Measurements from ENCODE around the gene PPP1R13L. TPM values are rescaled to one million over a fixed set of nuclear protein-coding genes. Genes with fewer than 3 reads are reported as not detected.
A peak's percentile ranks its signal among the peaks of the same experiment; 100 is the strongest.
"Not testable (repeated sequence)": the region's sequence is repeated elsewhere in the genome, so short reads cannot be mapped to it uniquely, and the experiment has no call there.

The PPP1R13L gene
- 5.8 TPM for polyA plus RNA-seq (ENCODE audit: insufficient read length)

GRCh38 chr19:45404557-45405434, at the start of gene PPP1R13L:
Gene PPP1R13L, minus strand, starts transcription at chr19:45405069. Its CDS starts 6,751 bp downstream, at chr19:45398318.
- DNase-seq, result no peak

DNA sequence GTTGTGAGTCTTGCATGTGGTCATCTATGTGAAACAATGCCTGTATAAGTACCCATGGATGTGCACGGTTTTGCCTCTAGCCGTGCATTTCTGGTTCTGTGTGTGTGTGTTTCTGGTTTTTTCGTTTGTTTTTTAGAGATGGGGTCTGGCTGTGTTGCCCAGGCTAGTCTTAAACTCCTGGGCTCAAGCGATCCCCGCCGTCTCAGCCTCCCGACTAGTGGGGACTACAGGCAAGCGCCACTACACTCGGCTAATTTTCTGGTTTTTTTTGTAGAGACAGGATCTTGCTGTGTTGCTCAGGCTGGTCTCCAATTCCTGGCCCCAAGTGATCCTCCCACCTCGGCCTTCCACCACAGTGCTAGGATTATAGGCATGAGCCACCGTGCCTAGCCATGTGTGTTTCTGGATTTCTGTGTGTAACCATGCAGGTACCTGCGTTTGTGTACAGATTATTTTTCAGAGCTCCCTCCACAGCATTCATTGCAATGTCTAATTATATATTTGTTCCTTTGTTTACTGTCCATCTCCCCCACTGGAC, 47.0 kb upstream of the PPP1R13L start:
- no peak for DNase-seq

- DNase-seq, result peak; percentile 57
Measured at GRCh38 chr19:45451131-45451849, 46.4 kb upstream of the PPP1R13L start.

DNA sequence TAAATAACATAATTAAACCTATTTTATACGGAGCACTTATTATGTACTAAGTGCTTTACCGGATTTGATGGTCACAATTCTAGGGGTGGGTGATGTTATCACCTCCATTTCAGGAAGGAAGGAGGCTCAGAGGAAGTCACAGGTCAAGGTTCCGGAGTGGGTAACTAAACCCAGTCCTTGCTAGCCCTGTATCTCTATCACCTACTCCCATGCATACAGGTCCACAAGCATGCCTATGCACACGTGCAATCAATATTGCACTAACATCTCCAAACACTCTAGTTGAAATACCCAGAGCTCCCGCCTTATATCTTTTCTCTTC, 45.1 kb upstream of the PPP1R13L start:
- DNase-seq, result no peak

DNA sequence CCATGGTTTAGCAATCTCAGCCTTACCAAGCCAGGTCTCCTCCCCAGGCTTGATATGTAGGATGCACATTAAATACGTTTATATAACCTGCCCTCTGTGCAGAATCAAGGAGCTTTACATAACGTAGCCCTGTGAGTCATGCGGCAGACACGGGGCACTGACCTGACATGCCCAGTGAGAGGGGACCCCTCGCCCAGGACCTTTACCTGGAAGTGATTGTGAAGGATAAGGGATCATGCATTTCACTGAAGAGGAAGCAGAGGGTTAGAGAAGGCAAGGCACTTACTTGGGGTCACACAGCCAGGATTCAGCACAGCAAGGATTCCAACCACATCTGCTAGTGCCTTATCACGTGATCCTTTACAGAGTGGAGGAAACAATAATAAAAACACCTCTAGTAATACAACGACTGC, 44.0 kb upstream of the PPP1R13L start:
- DNase-seq, result no peak

- DNase-seq, result no peak
Measured at GRCh38 chr19:45448425-45448756, 43.5 kb upstream of the PPP1R13L start.

- DNase-seq, result no peak
Measured at GRCh38 chr19:45446944-45447343, 42.1 kb upstream of the PPP1R13L start.

GRCh38 chr19:45446295-45446694, 41.4 kb upstream of the PPP1R13L start:
- no peak for DNase-seq

DNA sequence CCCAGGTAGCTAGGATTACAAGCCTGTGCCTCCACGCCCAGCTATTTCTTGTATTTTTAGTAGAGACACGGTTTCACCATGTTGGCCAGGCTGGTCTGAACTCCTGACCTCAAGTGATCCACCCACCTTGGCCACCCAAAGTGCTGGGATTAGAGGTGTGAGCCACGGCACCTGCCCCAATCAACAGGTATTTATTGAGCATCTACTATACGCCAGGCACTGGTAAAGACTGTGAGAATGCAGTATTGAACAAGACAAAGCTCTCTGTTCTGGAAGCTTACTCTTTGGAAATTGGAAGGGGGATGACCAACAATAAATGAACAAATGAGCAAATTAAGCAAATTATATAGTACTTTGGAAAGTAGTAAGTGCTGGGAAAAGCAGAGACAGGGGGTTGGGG, 40.3 kb upstream of the PPP1R13L start:
- no peak for DNase-seq

GRCh38 chr19:45444318-45445041, 39.6 kb upstream of the PPP1R13L start:
- DNase-seq, result peak; percentile 95

GRCh38 chr19:45443462-45444317, 38.8 kb upstream of the PPP1R13L start:
- peak; percentile 83 for DNase-seq

- no peak for DNase-seq
Measured at GRCh38 chr19:45442778-45443461, 38.1 kb upstream of the PPP1R13L start.

DNA sequence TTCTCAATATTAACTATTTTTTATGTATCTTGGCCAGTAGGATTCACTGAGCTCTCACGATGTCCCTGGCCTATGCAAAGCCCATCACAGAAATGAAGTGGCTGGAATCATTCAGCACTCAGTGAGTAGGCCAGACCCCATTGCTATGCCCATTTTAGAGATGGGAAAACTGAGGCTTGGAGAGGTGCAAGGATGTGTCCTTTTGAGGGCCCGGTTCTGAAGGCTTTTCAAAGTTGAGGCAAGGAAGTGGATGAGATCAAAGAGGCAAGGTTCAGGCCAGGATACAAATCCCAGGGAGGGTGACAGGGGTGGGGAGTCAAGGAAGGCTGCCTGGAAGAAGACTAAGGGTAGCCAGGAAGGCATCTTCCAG, 37.5 kb upstream of the PPP1R13L start:
- DNase-seq, result no peak

DNA sequence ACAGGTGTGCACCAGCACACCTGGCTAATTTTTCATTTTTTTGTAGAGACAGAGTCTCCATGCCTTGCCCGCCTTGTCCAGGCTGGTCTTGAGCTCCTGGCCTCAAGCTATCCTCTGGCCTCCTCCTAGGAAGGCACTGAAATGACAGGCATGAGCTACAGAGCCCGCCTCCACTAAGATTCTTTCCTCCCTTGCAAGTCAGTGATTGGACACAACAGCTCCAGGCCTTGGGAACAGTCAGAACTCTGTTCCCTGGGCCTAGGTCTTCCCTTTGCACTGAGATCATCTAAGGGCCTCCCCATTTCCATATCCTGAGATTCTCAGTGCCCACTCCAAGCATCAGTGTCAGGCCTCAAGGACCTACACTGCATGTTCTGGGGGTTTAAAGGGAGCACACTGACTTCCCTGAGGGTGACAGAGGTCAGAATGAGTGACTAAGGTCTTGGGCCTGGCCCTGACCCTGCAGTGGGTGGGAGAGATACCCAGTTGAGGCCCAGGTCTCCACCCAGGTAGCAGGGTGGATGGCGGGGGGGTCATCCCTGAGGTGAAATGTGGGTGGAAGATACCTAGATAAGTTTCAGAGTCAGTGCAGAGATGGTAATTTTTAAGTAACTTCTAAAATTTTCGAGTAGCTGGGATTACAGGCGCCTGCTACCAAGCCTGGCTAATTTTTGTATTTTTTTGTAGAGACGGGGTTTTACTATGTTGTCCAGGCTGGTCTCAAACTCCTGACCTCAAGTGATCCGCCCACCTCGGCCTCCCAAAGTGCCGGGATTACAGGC, 36.2 kb upstream of the PPP1R13L start:
- DNase-seq, result no peak

DNA sequence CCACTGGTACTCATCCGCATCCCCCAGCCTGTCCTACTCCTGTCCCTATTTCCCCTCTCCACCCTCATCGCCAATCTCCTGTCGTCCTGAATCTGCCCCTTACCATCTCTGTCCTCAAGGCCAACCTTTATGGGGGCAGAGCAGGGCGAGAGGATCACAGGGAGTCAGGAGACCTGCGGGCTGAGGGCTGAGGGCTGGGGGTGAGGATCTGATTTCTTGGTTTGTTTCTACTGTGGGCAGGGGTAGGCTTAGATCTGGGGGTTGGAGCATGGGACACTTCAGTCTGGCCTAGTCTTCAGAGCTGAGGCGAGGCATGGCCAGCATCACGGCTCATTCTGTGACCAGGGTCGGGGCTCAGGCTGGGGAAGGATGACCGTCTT, 35.4 kb upstream of the PPP1R13L start:
- no peak for DNase-seq

DNA sequence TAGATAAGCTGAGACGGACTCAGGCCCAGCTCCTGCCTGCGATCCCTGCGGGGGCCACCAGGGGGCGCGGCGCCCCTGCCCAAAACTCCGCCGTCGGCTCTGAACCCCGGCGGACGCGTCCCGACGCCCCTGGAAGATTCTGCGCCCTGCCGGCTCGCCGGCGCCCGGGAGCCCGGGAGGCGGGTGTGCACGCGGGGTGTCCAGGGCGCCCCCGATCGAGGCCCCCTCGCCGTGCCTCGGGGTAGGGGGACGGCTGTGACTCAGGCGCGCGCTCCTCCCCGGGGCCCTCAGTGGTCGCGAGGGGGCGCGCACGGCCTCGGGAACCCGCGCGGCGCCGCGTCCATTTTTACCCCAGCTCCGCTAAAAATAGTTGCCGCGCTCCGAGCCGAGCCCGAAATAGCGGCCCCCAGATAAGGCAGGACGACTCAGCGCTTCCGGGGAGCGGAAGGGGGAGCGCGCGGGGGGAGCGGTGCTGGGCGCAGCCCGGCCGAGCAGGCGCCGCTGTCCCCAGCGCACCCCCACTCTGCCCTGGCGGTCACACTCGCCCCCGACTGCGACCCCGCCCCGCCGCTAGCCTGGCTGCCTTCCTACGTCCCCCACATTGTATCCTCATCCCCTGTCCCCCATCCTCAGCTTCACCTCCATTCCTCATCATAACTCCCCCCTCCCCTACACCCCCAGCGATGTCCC, 34.8 kb upstream of the PPP1R13L start:
- DNase-seq, result peak; percentile 88

- no peak for DNase-seq
Measured at GRCh38 chr19:45439190-45439568, 34.3 kb upstream of the PPP1R13L start.

- no peak for DNase-seq
Measured at GRCh38 chr19:45437328-45437727, 32.5 kb upstream of the PPP1R13L start.

GRCh38 chr19:45432543-45432942, 27.7 kb upstream of the PPP1R13L start:
- DNase-seq, result not testable (repeated sequence)

DNA sequence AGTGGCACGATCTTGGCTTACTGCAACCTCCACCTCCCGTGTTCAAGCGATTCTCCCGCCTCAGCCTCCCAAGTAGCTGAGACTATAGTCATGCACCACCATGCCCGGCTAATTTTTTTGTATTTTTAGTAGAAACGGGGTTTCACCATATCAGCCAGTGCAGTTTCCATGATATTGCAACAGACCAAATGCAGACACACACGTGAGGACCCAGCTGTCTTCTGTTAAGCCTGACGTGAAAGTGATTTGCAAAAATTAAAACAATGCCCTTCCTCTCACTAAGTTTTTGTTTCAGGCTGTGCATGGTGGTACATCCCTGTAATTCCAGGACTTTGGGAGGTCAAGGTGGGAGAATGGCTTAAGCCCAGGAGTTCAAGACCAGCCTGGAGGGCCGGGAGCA, 26.1 kb upstream of the PPP1R13L start:
- DNase-seq, result not testable (repeated sequence)
